B cell (primary cell): ENCODE results near the gene ZNF521. TPM values are rescaled to one million over a fixed set of nuclear protein-coding genes. Genes with fewer than 3 reads are reported as not detected.

ENCODE experiments used
- ATAC-seq: fragments of 200-7000 bp; cut with Tn5 transposase; one replicate; pipeline ENCODE4 v1.10.0; 2021; ENCODE audit warnings: low read depth, mild to moderate bottlenecking, moderate number of reproducible peaks, moderate library complexity
- CTCF ChIA-PET: fragments of 350-600 bp; sonication (Branson Sonifier 250); formaldehyde crosslinking; loops from one replicate; lab custom pipeline; 2021; ENCODE audit warnings: antibody characterized with exemption, inconsistent platforms; lab: Charles Lee
- POLR2A ChIA-PET: fragments of 350-600 bp; sonication (Branson Sonifier 250); formaldehyde crosslinking; loops from one replicate; lab custom pipeline; 2021; ENCODE audit warnings: antibody characterized with exemption; lab: Charles Lee
- DNase-seq: peaks from one replicate; pipeline ENCODE4 v3.0.0; 2013
- H2AFZ ChIP-seq: 2 replicates; pipeline ENCODE4 v1.6.1; 2012; ENCODE audit warnings: mild to moderate bottlenecking, low read depth, low read length; ENCODE audit not compliant: insufficient read depth, poor library complexity, severe bottlenecking
- H3K27ac ChIP-seq, 2 donors: 1 replicate in 1 of 2; 2 replicates in 1 of 2; pipeline ENCODE4 v1.5.1; 2012 to 2013; ENCODE audit warnings: low read length in 2 of 2, mild to moderate bottlenecking in 2 of 2, moderate library complexity in 1 of 2
- H3K27me3 ChIP-seq, 4 experiments: fragments of 200-600 bp in 1 of 4; sonication (generic) in 1 of 4; replicated peaks in 1 of 4; 1 replicate in 2 of 4; 2 replicates in 2 of 4; pipeline versions ENCODE4 v1.6.1 to v1.7.0; 2013 to 2016; ENCODE audit warnings: low read length in 3 of 4, mild to moderate bottlenecking in 2 of 4, mixed read lengths in 1 of 4, moderate library complexity in 1 of 4; ENCODE audit not compliant: insufficient read depth in 4 of 4, control insufficient read depth in 3 of 4; ENCODE audit errors: control extremely low read depth in 1 of 4
- H3K36me3 ChIP-seq, 2 experiments: replicated peaks in 1 of 2; 1 replicate in 1 of 2; 2 replicates in 1 of 2; pipeline versions ENCODE4 v1.6.1 to v1.7.1; 2013; ENCODE audit warnings: low read length in 1 of 2; ENCODE audit not compliant: insufficient read depth in 2 of 2, control insufficient read depth in 1 of 2; ENCODE audit errors: control extremely low read depth in 1 of 2, extremely low read depth in 1 of 2
- H3K4me1 ChIP-seq, 2 donors: fragments of 200-600 bp in 1 of 2; sonication (generic) in 1 of 2; 1 replicate in 1 of 2; 2 replicates in 1 of 2; pipeline versions ENCODE4 v1.5.1 to v1.6.1; 2013 to 2017; ENCODE audit warnings: low read length in 2 of 2; ENCODE audit not compliant: control insufficient read depth in 2 of 2, insufficient read depth in 2 of 2
- H3K4me2 ChIP-seq: replicated peaks from 2 replicates; pipeline ENCODE3; 2012; ENCODE audit warnings: mild to moderate bottlenecking, low read depth, low read length; ENCODE audit not compliant: poor library complexity, severe bottlenecking
- H3K4me3 ChIP-seq, 5 experiments: fragments of 200-600 bp in 1 of 5; sonication (generic) in 1 of 5; 1 replicate in 3 of 5; 2 replicates in 2 of 5; pipeline versions ENCODE4 v1.5.1 to v1.7.0; 2011 to 2016; ENCODE audit warnings: low read length in 4 of 5, mild to moderate bottlenecking in 4 of 5, low read depth in 2 of 5, control low read depth in 1 of 5, moderate library complexity in 1 of 5; ENCODE audit not compliant: insufficient read depth in 1 of 5; ENCODE audit errors: control extremely low read depth in 1 of 5, extremely low read depth in 1 of 5
- H3K79me2 ChIP-seq: fragments of 200-600 bp; sonication (generic); one replicate; pipeline ENCODE4 v1.6.0; 2016; ENCODE audit warnings: low read length; ENCODE audit not compliant: control insufficient read depth, insufficient read depth
- H3K9ac ChIP-seq: fragments of 200-600 bp; sonication (generic); 2 replicates; pipeline ENCODE4 v1.6.1; 2017; ENCODE audit warnings: mild to moderate bottlenecking, low read length, moderate library complexity
- H3K9me3 ChIP-seq, 3 donors: one replicate each; pipeline versions ENCODE4 v1.6.1 to v1.7.1; 2013; ENCODE audit warnings: low read length in 2 of 3; ENCODE audit not compliant: control insufficient read depth in 2 of 3, insufficient read depth in 1 of 3; ENCODE audit errors: control extremely low read depth in 1 of 3
- H4K20me1 ChIP-seq: 2 replicates; pipeline ENCODE4 v1.6.0; 2012; ENCODE audit warnings: mild to moderate bottlenecking, low read length; ENCODE audit not compliant: insufficient read depth, control insufficient read depth, poor library complexity, severe bottlenecking
- H3K27ac Mint-ChIP-seq: one replicate; pipeline ENCODE4 v1.8.0; 2021; ENCODE audit warnings: mixed read lengths
- H3K27me3 Mint-ChIP-seq: one replicate; pipeline ENCODE4 v1.8.0; 2021; ENCODE audit warnings: mixed read lengths
- H3K4me1 Mint-ChIP-seq: one replicate; pipeline ENCODE4 v1.8.0; 2021; ENCODE audit warnings: mixed read lengths
- H3K4me3 Mint-ChIP-seq: one replicate; pipeline ENCODE4 v1.8.0; 2021; ENCODE audit warnings: mixed read lengths
- H3K9me3 Mint-ChIP-seq: one replicate; pipeline ENCODE4 v1.8.0; 2022; ENCODE audit warnings: mixed read lengths; ENCODE audit not compliant: insufficient read depth
- EZH2 ChIP-seq: IDR thresholded peaks from 2 replicates; pipeline ENCODE4 v1.6.1; 2012; ENCODE audit warnings: borderline replicate concordance, low read depth, mild to moderate bottlenecking, moderate library complexity, low read length; ENCODE audit not compliant: insufficient read depth, poor library complexity, severe bottlenecking
- WGBS: methylation state at CpG from one replicate; pipeline ENCODE4 v1.1.5; 2013; ENCODE audit warnings: missing lambda C conversion rate; ENCODE audit not compliant: insufficient coverage; 5-methylcytosine and 5-hydroxymethylcytosine counted together
- intact Hi-C: fragments of 100-400 bp; cut with micrococcal nuclease; formaldehyde crosslinking; loops from one replicate; pipeline ENCODE4 v1.10.0; 2022
- polyA plus RNA-seq: library from polyadenylated mRNA; depleted of rRNA; stranded (reverse); fragments of >200 nt; gene quantifications from 2 replicates; pipeline ENCODE4 v1.2.3, GENCODE V29; 2012
- total RNA-seq, 2 donors: library from RNA; stranded (reverse); fragments of 120-200 nt in 1 of 2; gene quantifications; 1 replicate in 1 of 2; 2 replicates in 1 of 2; pipeline versions ENCODE4 v1.2.3 to v1.2.4, GENCODE V29; 2013 to 2022
- TF ChIP-seq, protein P1 (sequence below): fragments of 200-600 bp; IDR thresholded peaks from one replicate; pipeline ENCODE4 v1.8.0; 2022; ENCODE audit warnings: antibody characterized with exemption, mild to moderate bottlenecking

Gene ZNF521
- total and polyA plus RNA-seq, 2 donors (not counting 1 experiment from before 2014, with no cell fraction given), result 0.04 to 9.0 TPM

DNA sequence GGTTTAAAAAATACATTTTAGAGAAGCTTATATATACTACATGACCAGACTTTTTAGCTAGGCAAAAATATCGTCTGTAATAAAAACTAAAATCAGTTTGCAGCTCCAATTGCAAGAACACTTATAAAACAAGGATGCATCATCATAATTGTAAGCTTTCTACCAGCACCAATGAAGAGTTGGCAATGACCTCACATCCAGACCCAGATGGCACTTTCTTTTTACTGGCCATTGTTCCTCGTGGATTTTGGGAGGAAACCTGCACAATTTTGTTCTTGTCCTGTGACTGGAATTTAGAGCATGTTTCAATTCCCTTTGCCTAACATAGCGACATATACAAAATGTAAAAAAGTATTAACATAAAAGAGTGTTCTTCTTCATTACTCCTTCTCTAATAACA, 174.3 kb downstream of the ZNF521 start:
- no peaks in the 10 kb centered on the region for H3K4me1 ChIP-seq
- H3K27ac Mint-ChIP-seq, result no peak overlapping the region
- H3K27me3 Mint-ChIP-seq, result peaks cover 17% of the 10 kb centered on the region
- DNase-seq, result no peak
- TF ChIP-seq, protein P1, sequence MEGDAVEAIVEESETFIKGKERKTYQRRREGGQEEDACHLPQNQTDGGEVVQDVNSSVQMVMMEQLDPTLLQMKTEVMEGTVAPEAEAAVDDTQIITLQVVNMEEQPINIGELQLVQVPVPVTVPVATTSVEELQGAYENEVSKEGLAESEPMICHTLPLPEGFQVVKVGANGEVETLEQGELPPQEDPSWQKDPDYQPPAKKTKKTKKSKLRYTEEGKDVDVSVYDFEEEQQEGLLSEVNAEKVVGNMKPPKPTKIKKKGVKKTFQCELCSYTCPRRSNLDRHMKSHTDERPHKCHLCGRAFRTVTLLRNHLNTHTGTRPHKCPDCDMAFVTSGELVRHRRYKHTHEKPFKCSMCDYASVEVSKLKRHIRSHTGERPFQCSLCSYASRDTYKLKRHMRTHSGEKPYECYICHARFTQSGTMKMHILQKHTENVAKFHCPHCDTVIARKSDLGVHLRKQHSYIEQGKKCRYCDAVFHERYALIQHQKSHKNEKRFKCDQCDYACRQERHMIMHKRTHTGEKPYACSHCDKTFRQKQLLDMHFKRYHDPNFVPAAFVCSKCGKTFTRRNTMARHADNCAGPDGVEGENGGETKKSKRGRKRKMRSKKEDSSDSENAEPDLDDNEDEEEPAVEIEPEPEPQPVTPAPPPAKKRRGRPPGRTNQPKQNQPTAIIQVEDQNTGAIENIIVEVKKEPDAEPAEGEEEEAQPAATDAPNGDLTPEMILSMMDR, result no peak
- no peak for TF ChIP-seq EZH2
- H3K36me3 ChIP-seq, result no peaks in the 10 kb centered on the region
- H3K9me3 Mint-ChIP-seq, result no peaks in the 10 kb centered on the region
- no peak overlapping the region for H2AFZ ChIP-seq
- intact Hi-C loops, result no loop called here
- no peak overlapping the region for H3K4me2 ChIP-seq
- ATAC-seq, result no peak
- ChIA-PET CTCF (no interaction called here), POLR2A (no interaction called here)
- H3K4me3 ChIP-seq, result no peak overlapping the region
- no peak overlapping the region for H3K27ac ChIP-seq
- no CpG with 5 or more reads among the region's 3 CpGs for WGBS
- no peaks in the 10 kb centered on the region for H4K20me1 ChIP-seq
- no peak overlapping the region for H3K4me3 Mint-ChIP-seq
- H3K27me3 ChIP-seq, result no peaks in the 10 kb centered on the region
- no peaks in the 10 kb centered on the region for H3K79me2 ChIP-seq
- H3K9me3 ChIP-seq, result no peaks in the 10 kb centered on the region
- H3K9ac ChIP-seq, result no peak overlapping the region
- H3K4me1 Mint-ChIP-seq, result no peaks in the 10 kb centered on the region

DNA sequence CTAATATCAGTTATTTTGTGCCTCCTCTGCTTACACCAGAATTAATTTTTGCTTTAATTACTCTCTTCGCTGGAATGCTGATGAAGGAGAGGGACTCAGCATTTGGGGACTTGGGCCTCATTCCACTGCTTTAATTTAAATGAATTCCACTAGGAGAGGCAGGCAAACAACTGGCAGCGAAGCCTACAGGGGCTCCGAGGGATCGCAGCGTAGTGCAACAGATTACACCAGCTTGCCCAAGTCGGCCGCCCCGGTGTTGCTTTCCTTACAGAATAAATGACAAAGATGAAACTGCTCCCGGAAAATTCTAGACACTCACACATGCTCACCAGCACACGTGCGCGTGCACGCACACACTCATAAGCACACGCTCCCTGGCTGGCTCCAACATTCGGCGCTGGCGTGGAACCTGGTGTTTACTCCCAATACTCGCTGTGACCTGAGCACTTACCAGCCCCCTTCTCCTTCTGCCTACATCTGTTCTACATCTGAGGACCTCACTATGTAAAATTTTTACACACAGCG, 175.4 kb downstream of the ZNF521 start:
- H2AFZ ChIP-seq, result no peak overlapping the region
- no peak overlapping the region for H3K4me3 Mint-ChIP-seq
- no peaks in the 10 kb centered on the region for H3K4me1 Mint-ChIP-seq
- WGBS, result 98% methylated on average over 17 of the region's 19 CpGs
- ATAC-seq, result no peak
- no peak overlapping the region for H3K4me3 ChIP-seq
- DNase-seq, result no peak
- ChIA-PET POLR2A (no interaction called here), CTCF (no interaction called here)
- TF ChIP-seq, protein P1, result no peak
- TF ChIP-seq EZH2, result no peak
- peaks cover 21% of the 10 kb centered on the region for H3K27me3 Mint-ChIP-seq
- no peaks in the 10 kb centered on the region for H3K36me3 ChIP-seq
- H3K9me3 ChIP-seq, result no peaks in the 10 kb centered on the region
- no peaks in the 10 kb centered on the region for H3K79me2 ChIP-seq
- H3K27ac Mint-ChIP-seq, result no peak overlapping the region
- no peak overlapping the region for H3K4me2 ChIP-seq
- no peak overlapping the region for H3K9ac ChIP-seq
- no peaks in the 10 kb centered on the region for H3K4me1 ChIP-seq
- no peaks in the 10 kb centered on the region for H3K9me3 Mint-ChIP-seq
- H3K27me3 ChIP-seq, result no peaks in the 10 kb centered on the region
- no peaks in the 10 kb centered on the region for H4K20me1 ChIP-seq
- no peak overlapping the region for H3K27ac ChIP-seq
- intact Hi-C loops, result no loop called here
